ENCODE data around the gene UNC119B. TPM values are rescaled to one million over a fixed set of nuclear protein-coding genes. Genes with fewer than 3 reads are reported as not detected.

The UNC119B gene
- total and polyA plus RNA-seq, 4 donors = 3.8 to 24.8 (median 11.8) TPM

GRCh38 chr12:120733574-120733973, 23.3 kb downstream of the UNC119B start:
- Histone ChIP-seq H3K4me3 (ENCODE audit: low read depth in 1 of 3, low read length in 3 of 3) (no peak overlapping the region), H3K27me3 (ENCODE audit: control insufficient read depth in 4 of 4, insufficient read depth in 4 of 4, low read length in 3 of 4) (no peaks in the 10 kb centered on the region), H3K9ac (ENCODE audit: low read depth in 1 of 2, low read length in 2 of 2) (no peak overlapping the region), H3K36me3 (ENCODE audit: control insufficient read depth in 4 of 4, insufficient read depth in 3 of 4, low read depth in 1 of 4, low read length in 3 of 4) (peaks cover 13 to 26% (median 14%) of the 10 kb centered on the region in 4 donors), H3K27ac (ENCODE audit: low read depth in 1 of 2, low read length in 2 of 2) (no peak overlapping the region), H3K4me1 (ENCODE audit: control insufficient read depth in 4 of 4, insufficient read depth in 4 of 4, low read length in 3 of 4) (peaks cover 0 to 22% (median 7%) of the 10 kb centered on the region in 4 donors), H3K9me3 (ENCODE audit: control insufficient read depth in 4 of 4, low read length in 3 of 4) (no peaks in the 10 kb centered on the region)
- no peak for DNase-seq (ENCODE audit: low spot score)
- WGBS = 93% methylated on average over 3 of the region's 3 CpGs
- TF ChIP-seq EGR1 (IDR thresholded peaks at IDR 0.05; ENCODE audit: low read depth in 2 of 2) = no peak
- no peak for TF ChIP-seq FOXA2 (IDR thresholded peaks at IDR 0.05)
- no peak for TF ChIP-seq HNF4A (conservative IDR thresholded peaks at IDR 0.05)
- no peak for TF ChIP-seq REST (IDR thresholded peaks at IDR 0.05)
- no peak for TF ChIP-seq YY1 (IDR thresholded peaks at IDR 0.05)
- TF ChIP-seq CTCF (IDR thresholded peaks at IDR 0.05; ENCODE audit: low read depth, low read length, missing input control) = no peak
- no peak for TF ChIP-seq HNF4G (IDR thresholded peaks at IDR 0.05)
- no peak for TF ChIP-seq SP1 (IDR thresholded peaks at IDR 0.05)
- no peak for TF ChIP-seq FOXA1 (IDR thresholded peaks at IDR 0.05)
- no peak for TF ChIP-seq RAD21 (IDR thresholded peaks at IDR 0.05)
- TF ChIP-seq NR2F2 (IDR thresholded peaks at IDR 0.05) = no peak
- TF ChIP-seq ZBTB33 (IDR thresholded peaks at IDR 0.05) = no peak

- no peak for DNase-seq (ENCODE audit: low spot score)
- Histone ChIP-seq H3K4me1 (ENCODE audit: control insufficient read depth in 4 of 4, insufficient read depth in 4 of 4, low read length in 3 of 4) (peaks cover 0 to 20% (median 5%) of the 10 kb centered on the region in 4 donors), H3K36me3 (ENCODE audit: control insufficient read depth in 4 of 4, insufficient read depth in 3 of 4, low read depth in 1 of 4, low read length in 3 of 4) (peaks cover 11 to 29% (median 15%) of the 10 kb centered on the region in 4 donors), H3K9me3 (ENCODE audit: control insufficient read depth in 4 of 4, low read length in 3 of 4) (no peaks in the 10 kb centered on the region), H3K27me3 (ENCODE audit: control insufficient read depth in 4 of 4, insufficient read depth in 4 of 4, low read length in 3 of 4) (no peaks in the 10 kb centered on the region), H3K27ac (ENCODE audit: low read depth in 1 of 2, low read length in 2 of 2) (no peak overlapping the region), H3K4me3 (ENCODE audit: low read depth in 1 of 3, low read length in 3 of 3) (no peak overlapping the region), H3K9ac (ENCODE audit: low read depth in 1 of 2, low read length in 2 of 2) (no peak overlapping the region)
- TF ChIP-seq JUND (IDR thresholded peaks at IDR 0.05) (no peak), MAX (IDR thresholded peaks at IDR 0.05) (no peak)
- WGBS = 96% methylated on average over 10 of the region's 10 CpGs
Observed at GRCh38 chr12:120734210-120734609, 24.0 kb downstream of the UNC119B start.

Measured in liver (tissue), 9 donors.